CD4-positive, alpha-beta T cell treated with Interleukin-4 for 4 hours (primary cell): Measurements from ENCODE around the gene CCBE1.

ENCODE experiments used
- DNase-seq: peaks from one replicate; pipeline ENCODE4 v3.0.0-alpha.2; 2020

CCBE1 gene

DNA sequence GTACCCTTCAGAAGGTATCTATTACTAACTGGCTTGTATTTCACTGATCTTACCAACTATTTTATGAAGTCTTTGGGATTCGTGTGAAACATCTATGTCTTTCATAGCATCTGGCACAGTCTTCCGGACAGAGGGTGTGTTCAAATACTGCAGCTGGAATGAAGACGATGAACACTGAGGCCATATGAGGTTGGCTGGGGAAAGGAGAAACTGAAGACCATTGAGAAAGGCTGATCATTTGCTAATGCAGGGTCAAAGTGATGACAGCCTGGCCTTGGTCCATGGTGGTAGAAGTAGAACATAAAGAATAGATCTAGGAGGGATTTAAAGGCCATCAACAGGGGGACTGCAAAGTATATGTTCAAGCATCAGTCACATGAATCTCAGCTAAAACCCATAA, 132.7 kb downstream of the CCBE1 start:
- no peak for DNase-seq

DNA sequence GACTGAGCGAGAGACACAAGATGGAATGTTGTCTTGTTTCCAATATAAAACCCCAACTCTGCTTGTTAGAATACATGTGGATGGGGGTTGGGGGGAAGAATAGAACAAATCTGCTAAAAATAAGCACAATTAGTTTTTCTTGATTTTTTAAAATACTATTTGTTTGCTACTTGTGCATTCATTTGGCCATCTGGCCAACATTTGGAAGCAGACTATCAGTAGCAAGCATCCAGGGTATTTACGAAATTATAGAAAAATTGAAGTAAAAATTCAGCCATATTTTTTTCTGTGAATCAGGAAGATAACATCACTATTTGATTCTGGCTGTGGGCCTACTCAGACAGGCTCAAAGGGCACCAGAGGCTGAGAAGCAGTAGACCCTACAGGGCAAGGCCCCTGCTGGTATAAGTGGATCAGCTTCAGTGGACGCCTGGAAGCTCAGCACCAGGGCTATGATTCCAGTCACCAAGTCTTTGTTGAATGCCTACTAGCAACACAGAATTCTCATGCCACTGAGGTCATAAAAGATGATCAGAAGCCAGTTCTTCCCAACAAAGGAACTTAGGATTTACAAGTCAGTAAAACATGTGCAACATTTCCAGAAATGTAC, 133.9 kb downstream of the CCBE1 start:
- DNase-seq = no peak

DNA sequence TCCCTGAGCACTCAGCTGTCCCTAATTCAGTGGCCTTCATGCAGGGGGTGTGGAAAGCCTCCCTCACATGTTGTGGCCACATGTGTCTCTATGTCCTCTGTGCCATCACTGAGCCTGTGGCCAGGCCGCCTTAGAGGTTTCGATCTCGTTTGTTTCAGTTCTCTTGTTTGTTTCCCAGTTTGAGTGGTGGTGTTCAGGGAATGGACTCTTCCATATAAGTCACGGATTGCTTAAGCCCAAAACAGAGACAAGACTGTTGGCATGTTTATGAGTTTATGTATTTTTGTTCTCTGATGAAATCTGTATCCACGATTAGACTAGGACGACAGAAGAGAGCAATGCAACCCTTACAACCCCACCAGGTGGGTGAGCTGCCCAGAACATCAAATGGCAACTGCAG, 134.5 kb downstream of the CCBE1 start:
- no peak for DNase-seq

DNA sequence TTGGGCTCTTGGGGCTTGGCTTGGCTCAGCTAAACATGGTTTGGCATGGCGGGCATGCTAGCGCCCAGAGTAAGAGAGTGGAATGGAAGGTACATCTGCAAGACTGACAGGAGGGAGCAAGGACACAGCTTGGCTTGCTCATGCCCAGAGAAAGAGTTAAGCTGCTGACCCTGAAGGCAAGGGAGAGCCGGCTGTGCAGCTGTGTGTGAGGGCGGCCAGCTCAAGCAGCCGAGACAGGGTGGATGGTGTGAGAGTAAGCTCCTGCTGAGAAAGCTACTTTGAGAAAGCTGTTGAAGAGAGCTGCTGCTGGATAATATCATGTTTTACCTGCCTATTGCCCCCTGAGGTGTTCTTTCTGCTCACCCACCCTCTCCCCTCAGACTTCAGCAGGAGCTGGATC, 135.6 kb downstream of the CCBE1 start:
- no peak for DNase-seq

GRCh38 chr18:59560556-59560955, 136.7 kb downstream of the CCBE1 start:
- DNase-seq = no peak

DNA sequence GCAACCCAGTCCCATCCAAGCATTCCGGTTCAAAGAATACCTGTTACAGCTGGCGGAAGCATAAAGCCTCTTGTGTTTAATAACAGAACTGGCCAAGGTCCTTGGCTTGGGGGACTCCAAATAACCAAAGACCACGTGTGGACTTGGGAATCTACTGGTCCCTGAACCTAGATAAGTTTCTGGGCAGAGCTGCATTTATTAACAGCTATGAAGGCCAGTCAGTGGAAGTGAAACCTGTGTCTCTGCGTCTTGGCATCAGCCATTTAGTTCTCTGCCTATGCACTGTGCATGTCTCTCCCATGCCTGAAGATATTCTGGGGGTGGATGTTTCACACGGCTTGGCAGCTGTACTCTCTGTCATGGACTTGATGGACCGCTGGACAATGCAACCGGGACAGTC, 137.7 kb downstream of the CCBE1 start:
- DNase-seq = no peak

- DNase-seq = no peak
Observed at GRCh38 chr18:59555995-59556659, 141.1 kb downstream of the CCBE1 start.

- no peak for DNase-seq
Observed at GRCh38 chr18:59554796-59555335, 142.4 kb downstream of the CCBE1 start.

- no peak for DNase-seq
Observed at GRCh38 chr18:59553273-59553870, 143.9 kb downstream of the CCBE1 start.

GRCh38 chr18:59551902-59552635, 145.2 kb downstream of the CCBE1 start:
- DNase-seq = no peak

GRCh38 chr18:59550174-59550516, 147.1 kb downstream of the CCBE1 start:
- DNase-seq = no peak

DNA sequence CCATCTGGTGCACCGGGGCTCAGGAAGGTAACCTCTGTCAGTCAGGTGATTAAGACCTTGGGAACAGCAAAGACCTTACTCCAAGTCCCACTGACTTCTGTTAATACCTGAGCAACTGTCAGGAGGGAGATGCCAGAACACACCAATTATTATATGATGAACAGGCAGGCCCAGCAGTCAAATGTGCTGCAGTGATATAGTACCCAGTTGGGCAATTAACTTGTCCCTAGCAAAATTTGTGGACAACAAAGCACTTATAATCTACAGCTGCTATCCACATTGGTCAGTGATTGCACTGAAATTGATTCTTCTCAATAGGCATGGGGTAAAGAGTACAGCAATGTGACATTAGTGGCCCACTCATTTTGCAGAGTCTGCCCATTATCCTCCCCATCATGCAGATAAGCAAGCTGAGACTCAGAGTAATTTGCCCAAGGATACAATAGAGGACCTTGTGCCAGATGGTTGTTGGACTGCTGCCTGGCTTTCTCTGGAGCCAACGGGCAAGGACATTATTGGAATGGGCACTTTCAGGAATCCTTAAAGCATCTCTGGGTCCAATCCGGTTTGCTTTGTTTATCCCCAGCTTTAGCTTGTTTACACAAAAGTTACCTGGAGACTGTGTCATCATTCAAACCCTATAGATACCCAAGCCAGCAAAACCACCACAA, 147.6 kb downstream of the CCBE1 start:
- DNase-seq = no peak

- DNase-seq = no peak
Observed at GRCh38 chr18:59547581-59548182, 149.5 kb downstream of the CCBE1 start.

- no peak for DNase-seq
Observed at GRCh38 chr18:59546188-59546587, 151.0 kb downstream of the CCBE1 start.

DNA sequence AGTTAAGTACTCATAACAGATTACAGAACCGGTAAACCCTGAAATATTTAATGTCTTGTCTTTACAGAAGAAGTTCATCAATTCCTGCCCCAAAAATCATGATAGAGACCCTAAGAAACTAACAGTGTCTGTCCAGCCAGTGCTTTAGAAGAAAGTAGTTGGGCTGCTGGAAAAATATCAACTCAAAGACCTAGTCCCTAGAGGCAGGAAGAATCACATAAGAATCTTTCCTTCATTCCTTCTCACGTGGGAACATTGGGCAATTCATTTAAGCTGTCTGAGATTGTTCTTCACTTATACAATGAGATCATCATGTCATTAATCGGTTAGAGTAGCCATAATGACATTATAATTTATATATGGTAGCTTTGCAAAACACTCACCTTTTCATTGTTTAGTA, 156.4 kb downstream of the CCBE1 start:
- no peak for DNase-seq

DNA sequence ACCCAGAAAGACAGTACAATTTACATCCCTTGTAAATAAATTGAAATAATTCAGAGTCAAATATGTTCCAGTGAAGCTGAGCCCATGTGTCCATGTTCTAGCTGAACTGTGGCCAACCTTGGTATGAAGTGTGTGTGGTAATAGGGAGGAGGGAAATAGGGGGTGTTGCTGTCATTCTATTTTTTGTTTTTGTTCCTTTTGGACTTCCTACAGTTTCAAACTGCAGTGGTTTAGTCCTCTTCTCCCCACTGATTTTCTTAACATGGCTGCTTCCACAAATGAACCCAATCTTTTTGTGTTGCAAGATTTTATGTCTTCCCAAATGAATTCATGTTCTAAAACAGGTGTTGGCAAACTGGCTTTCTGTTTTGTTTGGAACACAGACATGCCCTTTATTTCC, 156.9 kb downstream of the CCBE1 start:
- DNase-seq = no peak

GRCh38 chr18:59539108-59539507, 158.1 kb downstream of the CCBE1 start:
- no peak for DNase-seq

GRCh38 chr18:59537579-59537978, 159.6 kb downstream of the CCBE1 start:
- no peak for DNase-seq

- DNase-seq = no peak
Observed at GRCh38 chr18:59536166-59536565, 161.1 kb downstream of the CCBE1 start.

DNA sequence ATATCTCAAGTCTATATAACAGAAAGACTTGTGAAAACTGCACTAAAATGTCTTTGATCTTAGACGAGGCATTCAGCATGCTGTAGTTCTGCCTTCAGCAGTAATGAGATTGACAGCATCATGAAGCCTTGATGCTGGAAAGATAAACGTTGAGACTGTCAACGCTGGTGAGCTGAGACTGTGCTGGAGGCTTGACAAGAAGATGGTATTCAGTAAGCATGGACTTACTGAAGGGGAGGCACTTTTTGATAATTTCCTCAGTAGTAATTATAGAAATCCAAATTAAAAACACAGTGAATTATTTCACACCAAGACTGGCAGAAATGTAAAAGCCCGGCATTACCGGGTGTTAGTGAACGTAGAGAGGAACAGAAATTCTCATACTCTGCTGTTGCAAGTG, 162.2 kb downstream of the CCBE1 start:
- no peak for DNase-seq

DNA sequence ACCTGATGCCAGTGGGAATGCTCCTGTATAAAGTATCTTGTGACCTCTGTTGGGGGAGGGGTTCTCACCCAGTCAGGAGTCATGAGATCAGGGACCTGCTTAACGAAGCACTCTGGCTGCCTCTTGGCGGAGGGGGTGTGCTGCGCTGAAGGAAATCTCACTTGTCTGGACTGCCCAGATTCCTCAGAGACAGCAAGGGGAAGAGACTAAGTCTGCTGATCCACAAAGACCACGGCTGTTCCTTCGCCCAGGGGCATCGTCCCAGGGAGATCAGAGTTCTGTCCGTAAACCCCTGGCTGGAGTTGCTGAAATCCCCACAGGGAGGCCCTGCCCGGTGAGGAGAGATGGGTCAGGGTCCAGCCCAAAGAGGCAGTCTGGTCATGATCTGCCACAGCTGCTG, 168.4 kb downstream of the CCBE1 start:
- DNase-seq = no peak

DNA sequence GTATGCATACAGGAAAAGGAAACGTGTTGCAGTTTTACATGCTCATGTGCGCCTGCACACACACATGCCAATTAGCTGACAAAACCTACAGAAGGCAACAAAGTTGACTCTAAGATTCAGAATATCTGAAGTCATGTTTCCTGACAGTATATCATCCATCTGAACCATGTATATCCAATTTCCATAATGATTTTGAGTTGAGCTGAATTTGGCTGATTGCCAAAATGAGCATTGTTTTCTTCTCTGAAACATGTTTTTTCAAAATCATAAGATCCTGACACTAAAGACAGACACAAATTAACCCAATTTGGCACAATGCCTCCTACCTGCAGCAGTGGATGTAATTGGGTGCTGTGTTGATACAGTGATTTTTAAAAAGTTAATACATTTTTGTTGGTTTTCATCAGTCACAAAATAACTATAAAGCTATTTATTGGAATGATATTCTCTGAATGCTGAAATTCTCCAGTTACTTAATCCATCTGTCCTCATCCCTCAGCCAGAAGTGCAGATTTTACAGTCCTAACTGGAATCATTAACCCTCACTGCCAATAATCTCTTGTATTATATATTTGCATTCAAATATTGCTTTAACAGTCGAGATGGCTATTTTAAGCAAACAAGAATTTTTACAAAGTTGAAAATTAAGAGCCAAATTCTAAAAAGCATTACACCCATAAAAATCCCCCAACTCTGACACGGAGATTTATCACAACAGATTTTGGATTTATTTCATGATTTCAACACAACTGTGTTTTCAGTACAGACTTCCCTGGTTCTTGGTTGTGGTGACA, 176.5 kb downstream of the CCBE1 start:
- DNase-seq = no peak
